ENCODE measurements around the gene WWC2.

GRCh38 chr4:183256756-183257385, 157.8 kb downstream of the WWC2 start:
- TF ChIP-seq, protein P1, sequence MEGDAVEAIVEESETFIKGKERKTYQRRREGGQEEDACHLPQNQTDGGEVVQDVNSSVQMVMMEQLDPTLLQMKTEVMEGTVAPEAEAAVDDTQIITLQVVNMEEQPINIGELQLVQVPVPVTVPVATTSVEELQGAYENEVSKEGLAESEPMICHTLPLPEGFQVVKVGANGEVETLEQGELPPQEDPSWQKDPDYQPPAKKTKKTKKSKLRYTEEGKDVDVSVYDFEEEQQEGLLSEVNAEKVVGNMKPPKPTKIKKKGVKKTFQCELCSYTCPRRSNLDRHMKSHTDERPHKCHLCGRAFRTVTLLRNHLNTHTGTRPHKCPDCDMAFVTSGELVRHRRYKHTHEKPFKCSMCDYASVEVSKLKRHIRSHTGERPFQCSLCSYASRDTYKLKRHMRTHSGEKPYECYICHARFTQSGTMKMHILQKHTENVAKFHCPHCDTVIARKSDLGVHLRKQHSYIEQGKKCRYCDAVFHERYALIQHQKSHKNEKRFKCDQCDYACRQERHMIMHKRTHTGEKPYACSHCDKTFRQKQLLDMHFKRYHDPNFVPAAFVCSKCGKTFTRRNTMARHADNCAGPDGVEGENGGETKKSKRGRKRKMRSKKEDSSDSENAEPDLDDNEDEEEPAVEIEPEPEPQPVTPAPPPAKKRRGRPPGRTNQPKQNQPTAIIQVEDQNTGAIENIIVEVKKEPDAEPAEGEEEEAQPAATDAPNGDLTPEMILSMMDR (IDR thresholded peaks at IDR 0.05; ENCODE audit: insufficient read depth, low read length): peak; percentile 49
- no peak for TF ChIP-seq REST (IDR thresholded peaks at IDR 0.05; ENCODE audit: insufficient replicate concordance, low read depth)
- TF ChIP-seq POLR2AphosphoS5 (IDR thresholded peaks at IDR 0.05; ENCODE audit: low read depth): no peak

Data from HL-60 (cell line).